Measurements from ENCODE around the gene PHF11. TPM values are rescaled to one million over a fixed set of nuclear protein-coding genes. Genes with fewer than 3 reads are reported as not detected.
"Not testable (repeated sequence)": the region's sequence is repeated elsewhere in the genome, so short reads cannot be mapped to it uniquely, and the experiment has no call there.

Gene PHF11
- total RNA-seq, 2 donors from 2014 or later, result 39.3 to 51.1 TPM

- H3K4me1 ChIP-seq (ENCODE audit: control insufficient read depth in 1 of 2, low read depth in 2 of 2), result peaks cover 0 to 15% of the 10 kb centered on the region in 2 donors
- H3K4me3 ChIP-seq, result no peak overlapping the region
- H3K27me3 ChIP-seq (replicated peaks; ENCODE audit: insufficient read depth), result no peaks in the 10 kb centered on the region
- ATAC-seq (ENCODE audit: insufficient number of reproducible peaks, low FRiP score, low read depth) (no peak), DNase-seq (ENCODE audit: low spot score) (no peak)
- H3K9me3 ChIP-seq, result no peaks in the 10 kb centered on the region
- H3K36me3 ChIP-seq, result peaks cover 8% of the 10 kb centered on the region
- no peak overlapping the region for H3K27ac ChIP-seq
- TF ChIP-seq CTCF (IDR thresholded peaks at IDR 0.05), result no peak
These were observed 65.3 kb downstream of the PHF11 start for GRCh38 chr13:49561062-49561410.

- no peak for ATAC-seq (ENCODE audit: insufficient number of reproducible peaks, low FRiP score, low read depth)
- TF ChIP-seq CTCF (IDR thresholded peaks at IDR 0.05), result no peak
These were observed 67.8 kb downstream of the PHF11 start for GRCh38 chr13:49563516-49563915.

DNA sequence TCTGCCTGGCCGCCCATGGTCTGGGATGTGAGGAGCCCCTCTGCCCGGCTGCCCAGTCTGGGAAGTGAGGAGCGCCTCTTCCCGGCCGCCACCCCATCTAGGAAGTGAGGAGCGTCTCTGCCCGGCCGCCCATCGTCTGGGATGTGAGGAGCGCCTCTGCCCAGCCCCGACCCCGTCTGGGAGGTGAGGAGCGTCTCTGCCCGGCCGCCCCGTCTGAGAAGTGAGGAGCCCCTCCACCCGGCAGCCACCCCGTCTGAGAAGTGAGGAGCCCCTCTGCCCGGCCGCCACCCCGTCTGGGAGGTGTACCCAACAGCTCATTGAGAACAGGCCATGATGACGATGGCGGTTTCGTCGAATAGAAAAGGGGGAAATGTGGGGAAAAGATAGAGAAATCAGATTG, 69.7 kb downstream of the PHF11 start:
- H3K36me3 ChIP-seq; H3K4me3 ChIP-seq; H3K27me3 ChIP-seq (replicated peaks; ENCODE audit: insufficient read depth); H3K27ac ChIP-seq; ATAC-seq (ENCODE audit: insufficient number of reproducible peaks, low FRiP score, low read depth); DNase-seq (ENCODE audit: low spot score); H3K9me3 ChIP-seq: not testable (repeated sequence)
- peaks cover 0 to 21% of the 10 kb centered on the region in 2 donors for H3K4me1 ChIP-seq (ENCODE audit: control insufficient read depth in 1 of 2, low read depth in 2 of 2)

More at GRCh38 chr13:49563516-49563915, 67.8 kb downstream of the PHF11 start:
- Histone ChIP-seq H3K9me3 (no peaks in the 10 kb centered on the region), H3K27ac (no peak overlapping the region), H3K27me3 (replicated peaks; ENCODE audit: insufficient read depth) (no peaks in the 10 kb centered on the region), H3K4me3 (no peak overlapping the region), H3K4me1 (ENCODE audit: control insufficient read depth in 1 of 2, low read depth in 2 of 2) (peaks cover 0 to 15% of the 10 kb centered on the region in 2 donors), H3K36me3 (peaks cover 14% of the 10 kb centered on the region)
- no peak for DNase-seq (ENCODE audit: low spot score)

- Histone ChIP-seq H3K9me3 (no peaks in the 10 kb centered on the region), H3K36me3 (peaks cover 9% of the 10 kb centered on the region), H3K4me1 (ENCODE audit: control insufficient read depth in 1 of 2, low read depth in 2 of 2) (peaks cover 0 to 12% of the 10 kb centered on the region in 2 donors), H3K4me3 (no peak overlapping the region), H3K27ac (no peak overlapping the region), H3K27me3 (replicated peaks; ENCODE audit: insufficient read depth) (no peaks in the 10 kb centered on the region)
- ATAC-seq (ENCODE audit: insufficient number of reproducible peaks, low FRiP score, low read depth), result no peak
- no peak for TF ChIP-seq CTCF (IDR thresholded peaks at IDR 0.05)
- DNase-seq (ENCODE audit: low spot score), result no peak
These were observed 70.7 kb downstream of the PHF11 start for GRCh38 chr13:49566461-49566860.

GRCh38 chr13:49567491-49567890, 71.7 kb downstream of the PHF11 start:
- Histone ChIP-seq H3K4me3 (no peak overlapping the region), H3K4me1 (ENCODE audit: control insufficient read depth in 1 of 2, low read depth in 2 of 2) (peaks cover 0 to 9% of the 10 kb centered on the region in 2 donors), H3K9me3 (no peaks in the 10 kb centered on the region), H3K27me3 (replicated peaks; ENCODE audit: insufficient read depth) (no peaks in the 10 kb centered on the region), H3K27ac (no peak overlapping the region), H3K36me3 (peaks cover 9% of the 10 kb centered on the region)
- no peak for DNase-seq (ENCODE audit: low spot score)
- no peak for TF ChIP-seq CTCF (IDR thresholded peaks at IDR 0.05)
- no peak for ATAC-seq (ENCODE audit: insufficient number of reproducible peaks, low FRiP score, low read depth)

DNA sequence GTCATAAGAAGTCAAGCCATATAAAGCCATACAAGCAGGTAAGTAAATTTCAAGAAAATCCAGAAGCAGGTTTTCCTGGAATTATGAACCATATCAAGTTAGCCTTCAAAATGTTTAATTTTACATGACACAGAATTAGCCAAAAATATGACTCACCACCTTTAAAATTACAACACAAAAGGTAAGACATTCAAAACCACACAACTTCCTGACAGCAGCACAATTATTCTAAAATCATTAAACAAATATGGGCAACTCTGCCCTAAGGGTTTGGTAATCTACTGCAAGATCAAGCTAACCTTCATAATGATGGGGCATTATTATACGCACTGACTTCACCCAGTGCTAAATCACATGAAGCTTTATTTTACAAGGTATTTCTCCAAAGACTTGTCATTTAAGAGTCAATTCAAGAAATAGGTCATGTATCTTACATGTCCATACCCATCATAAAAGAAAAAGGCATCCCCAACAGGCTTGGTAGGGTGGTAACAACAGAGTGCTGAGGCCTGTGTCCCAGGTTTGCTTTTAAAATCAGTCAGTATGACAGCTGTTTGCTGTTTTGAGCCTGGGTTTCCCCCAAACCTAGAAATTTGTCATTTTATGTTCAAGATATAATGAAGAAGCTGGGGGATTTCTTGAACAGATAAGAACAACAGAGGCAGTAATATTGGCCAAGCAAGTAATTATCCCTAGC, 74.4 kb downstream of the PHF11 start:
- DNase-seq (ENCODE audit: low spot score) (no peak), ATAC-seq (ENCODE audit: insufficient number of reproducible peaks, low FRiP score, low read depth) (no peak)
- Histone ChIP-seq H3K27ac (no peak overlapping the region), H3K27me3 (replicated peaks; ENCODE audit: insufficient read depth) (no peaks in the 10 kb centered on the region), H3K4me1 (ENCODE audit: control insufficient read depth in 1 of 2, low read depth in 2 of 2) (peaks cover 0 to 9% of the 10 kb centered on the region in 2 donors), H3K36me3 (peaks cover 9% of the 10 kb centered on the region), H3K4me3 (no peak overlapping the region), H3K9me3 (no peaks in the 10 kb centered on the region)
- no peak for TF ChIP-seq CTCF (IDR thresholded peaks at IDR 0.05)

Data from thoracic aorta (tissue), 2 donors.